ENCODE measurements around the gene IER5. TPM values are rescaled to one million over a fixed set of nuclear protein-coding genes. Genes with fewer than 3 reads are reported as not detected.

IER5 gene
- total RNA-seq, 1 experiment from 2014 or later = 20.4 TPM

DNA sequence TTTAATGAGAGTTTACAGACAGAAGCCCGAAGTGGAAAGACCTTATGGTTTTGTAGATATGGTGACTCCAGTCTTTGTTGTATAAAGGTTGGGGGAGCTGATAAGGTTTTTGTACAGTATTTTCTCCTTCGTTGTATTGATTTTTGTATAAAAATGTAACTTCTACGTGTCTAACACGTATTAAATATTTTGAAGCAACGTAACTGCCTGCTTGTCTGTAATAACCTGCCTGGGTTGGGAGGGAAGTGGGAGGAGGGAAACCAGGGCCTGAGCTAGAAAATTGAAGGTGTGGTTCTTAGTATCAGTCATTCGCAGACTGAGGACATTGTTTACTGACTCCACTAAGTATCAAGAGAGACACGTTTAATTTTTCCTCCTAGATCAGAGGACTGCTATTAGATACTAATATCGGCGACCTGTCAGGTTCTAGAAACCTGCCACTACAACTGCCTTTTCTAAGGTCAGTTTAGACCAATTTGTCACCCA, 2.2 kb downstream of the IER5 start:
- peaks cover 50% of the 10 kb centered on the region for H3K4me1 ChIP-seq (ENCODE audit: control insufficient read depth, insufficient read depth, low read length)

DNA sequence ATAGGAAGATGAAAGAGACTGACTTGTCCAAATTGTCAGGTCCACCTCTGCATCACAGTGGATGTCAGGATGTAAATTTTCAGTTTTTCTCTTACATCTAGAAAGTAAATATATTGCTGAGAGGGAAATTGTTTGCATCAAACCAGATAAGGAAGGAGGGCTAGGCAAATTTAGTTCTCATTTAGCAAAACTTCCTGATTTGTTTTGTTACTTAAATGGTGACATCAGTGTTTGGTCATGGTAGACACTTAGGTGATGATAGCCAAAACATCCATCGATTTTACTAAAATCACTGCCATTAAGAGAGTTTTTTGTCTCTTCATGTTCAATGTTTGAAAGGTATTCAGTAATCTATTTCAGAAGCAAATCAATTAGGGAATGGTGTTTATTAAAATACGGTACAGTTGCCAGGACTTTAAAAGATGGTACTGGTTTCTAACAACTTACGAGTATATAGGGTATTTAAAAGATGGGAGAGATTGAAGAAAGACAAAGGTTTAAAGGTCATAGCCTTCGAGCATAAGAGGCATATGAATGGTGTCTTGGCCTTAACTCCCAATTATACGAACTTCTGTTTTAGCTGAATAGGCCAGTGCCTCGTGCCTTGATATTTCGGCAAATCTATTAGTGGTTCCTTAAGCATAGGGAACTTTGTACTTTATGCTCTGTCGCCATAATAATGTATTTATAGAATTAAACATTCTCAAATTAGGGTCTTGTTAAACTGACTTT, 3.0 kb downstream of the IER5 start:
- Histone ChIP-seq H3K27ac (ENCODE audit: low read length) (peak overlapping the region; percentile 91), H3K9me3 (ENCODE audit: control insufficient read depth, insufficient read depth, low read depth, low read length) (no peaks in the 10 kb centered on the region), H3K4me3 (ENCODE audit: low read depth in 2 of 2, low read length in 2 of 2) (peak overlapping the region; percentile 80 to 94), H3K36me3 (ENCODE audit: control insufficient read depth, insufficient read depth, low read length) (peaks cover 15% of the 10 kb centered on the region), H3K27me3 (ENCODE audit: control insufficient read depth, insufficient read depth, low read length) (no peaks in the 10 kb centered on the region), H3K4me1 (ENCODE audit: control insufficient read depth, insufficient read depth, low read length) (peaks cover 58% of the 10 kb centered on the region)
- intact Hi-C loops (cut with micrococcal nuclease; ENCODE audit: unreplicated experiment) (no loop called here), in situ Hi-C loops (cut with HindIII; ENCODE audit: low pct_unique_long_range_greater_than_20kb, low sequenced_read_pairs) (no loop called here)
- ChIA-PET POLR2A (interaction anchor here (1.3 kb wide), 1 partner anchor 13 kb away, joined by 5 read pairs; no protein-coding TSS in a partner anchor), CTCF (interaction anchor here (1.1 kb wide), 1 partner anchor 51 kb away, joined by 4 read pairs; no protein-coding TSS in a partner anchor)
- BruUV-seq (replicated peaks) = no TSS peak
- ATAC-seq = no peak
- no peak for DNase-seq (ENCODE audit: low read depth, low spot score)
- TF ChIP-seq TCF7L2 (IDR thresholded peaks at IDR 0.05; ENCODE audit: low read depth, low read length) (no peak), POLR2AphosphoS5 (IDR thresholded peaks at IDR 0.05; ENCODE audit: low read depth, low read length) (no peak), SIN3A (IDR thresholded peaks at IDR 0.05; ENCODE audit: borderline replicate concordance, insufficient read depth, low read depth, low read length) (no peak)
- TF ChIP-seq, protein P1, sequence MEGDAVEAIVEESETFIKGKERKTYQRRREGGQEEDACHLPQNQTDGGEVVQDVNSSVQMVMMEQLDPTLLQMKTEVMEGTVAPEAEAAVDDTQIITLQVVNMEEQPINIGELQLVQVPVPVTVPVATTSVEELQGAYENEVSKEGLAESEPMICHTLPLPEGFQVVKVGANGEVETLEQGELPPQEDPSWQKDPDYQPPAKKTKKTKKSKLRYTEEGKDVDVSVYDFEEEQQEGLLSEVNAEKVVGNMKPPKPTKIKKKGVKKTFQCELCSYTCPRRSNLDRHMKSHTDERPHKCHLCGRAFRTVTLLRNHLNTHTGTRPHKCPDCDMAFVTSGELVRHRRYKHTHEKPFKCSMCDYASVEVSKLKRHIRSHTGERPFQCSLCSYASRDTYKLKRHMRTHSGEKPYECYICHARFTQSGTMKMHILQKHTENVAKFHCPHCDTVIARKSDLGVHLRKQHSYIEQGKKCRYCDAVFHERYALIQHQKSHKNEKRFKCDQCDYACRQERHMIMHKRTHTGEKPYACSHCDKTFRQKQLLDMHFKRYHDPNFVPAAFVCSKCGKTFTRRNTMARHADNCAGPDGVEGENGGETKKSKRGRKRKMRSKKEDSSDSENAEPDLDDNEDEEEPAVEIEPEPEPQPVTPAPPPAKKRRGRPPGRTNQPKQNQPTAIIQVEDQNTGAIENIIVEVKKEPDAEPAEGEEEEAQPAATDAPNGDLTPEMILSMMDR (IDR thresholded peaks at IDR 0.05) = no peak
- TF ChIP-seq, protein P2, sequence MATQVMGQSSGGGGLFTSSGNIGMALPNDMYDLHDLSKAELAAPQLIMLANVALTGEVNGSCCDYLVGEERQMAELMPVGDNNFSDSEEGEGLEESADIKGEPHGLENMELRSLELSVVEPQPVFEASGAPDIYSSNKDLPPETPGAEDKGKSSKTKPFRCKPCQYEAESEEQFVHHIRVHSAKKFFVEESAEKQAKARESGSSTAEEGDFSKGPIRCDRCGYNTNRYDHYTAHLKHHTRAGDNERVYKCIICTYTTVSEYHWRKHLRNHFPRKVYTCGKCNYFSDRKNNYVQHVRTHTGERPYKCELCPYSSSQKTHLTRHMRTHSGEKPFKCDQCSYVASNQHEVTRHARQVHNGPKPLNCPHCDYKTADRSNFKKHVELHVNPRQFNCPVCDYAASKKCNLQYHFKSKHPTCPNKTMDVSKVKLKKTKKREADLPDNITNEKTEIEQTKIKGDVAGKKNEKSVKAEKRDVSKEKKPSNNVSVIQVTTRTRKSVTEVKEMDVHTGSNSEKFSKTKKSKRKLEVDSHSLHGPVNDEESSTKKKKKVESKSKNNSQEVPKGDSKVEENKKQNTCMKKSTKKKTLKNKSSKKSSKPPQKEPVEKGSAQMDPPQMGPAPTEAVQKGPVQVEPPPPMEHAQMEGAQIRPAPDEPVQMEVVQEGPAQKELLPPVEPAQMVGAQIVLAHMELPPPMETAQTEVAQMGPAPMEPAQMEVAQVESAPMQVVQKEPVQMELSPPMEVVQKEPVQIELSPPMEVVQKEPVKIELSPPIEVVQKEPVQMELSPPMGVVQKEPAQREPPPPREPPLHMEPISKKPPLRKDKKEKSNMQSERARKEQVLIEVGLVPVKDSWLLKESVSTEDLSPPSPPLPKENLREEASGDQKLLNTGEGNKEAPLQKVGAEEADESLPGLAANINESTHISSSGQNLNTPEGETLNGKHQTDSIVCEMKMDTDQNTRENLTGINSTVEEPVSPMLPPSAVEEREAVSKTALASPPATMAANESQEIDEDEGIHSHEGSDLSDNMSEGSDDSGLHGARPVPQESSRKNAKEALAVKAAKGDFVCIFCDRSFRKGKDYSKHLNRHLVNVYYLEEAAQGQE (IDR thresholded peaks at IDR 0.05; ENCODE audit: insufficient read depth in 1 of 2, low read depth in 2 of 2, low read length in 1 of 2) = no peak

More for the DNA sequence above, 2.2 kb downstream of the IER5 start:
- Histone ChIP-seq H3K27ac (ENCODE audit: low read length) (peak overlapping the region; percentile 91), H3K36me3 (ENCODE audit: control insufficient read depth, insufficient read depth, low read length) (peaks cover 15% of the 10 kb centered on the region), H3K4me3 (ENCODE audit: low read depth in 2 of 2, low read length in 2 of 2) (peak overlapping the region; percentile 80 to 94), H3K27me3 (ENCODE audit: control insufficient read depth, insufficient read depth, low read length) (no peaks in the 10 kb centered on the region), H3K9me3 (ENCODE audit: control insufficient read depth, insufficient read depth, low read depth, low read length) (no peaks in the 10 kb centered on the region)
- CTCF ChIA-PET = interaction anchor here (1.1 kb wide), 1 partner anchor 52 kb away, joined by 4 read pairs; no protein-coding TSS in a partner anchor
- in situ Hi-C loops (cut with HindIII; ENCODE audit: low pct_unique_long_range_greater_than_20kb, low sequenced_read_pairs) (no loop called here), intact Hi-C loops (cut with micrococcal nuclease; ENCODE audit: unreplicated experiment) (no loop called here)
- POLR2A ChIA-PET = interaction anchor here (0.7 kb wide), 1 partner anchor 72 kb away, joined by 3 read pairs; no protein-coding TSS in a partner anchor
- no peak for DNase-seq (ENCODE audit: low read depth, low spot score)
- TF ChIP-seq, protein P2 (IDR thresholded peaks at IDR 0.05; ENCODE audit: insufficient read depth in 1 of 2, low read depth in 2 of 2, low read length in 1 of 2) = no peak
- no peak for TF ChIP-seq POLR2AphosphoS5 (IDR thresholded peaks at IDR 0.05; ENCODE audit: low read depth, low read length)
- TF ChIP-seq SIN3A (IDR thresholded peaks at IDR 0.05; ENCODE audit: borderline replicate concordance, insufficient read depth, low read depth, low read length) = no peak
- TF ChIP-seq, protein P1 (IDR thresholded peaks at IDR 0.05) = no peak
- TF ChIP-seq TCF7L2 (IDR thresholded peaks at IDR 0.05; ENCODE audit: low read depth, low read length) = no peak
- ATAC-seq = no peak
- BruUV-seq (replicated peaks) = no TSS peak
